Chondrocyte (in vitro differentiated cells): Measurements from ENCODE around the gene ALG14. TPM values are rescaled to one million over a fixed set of nuclear protein-coding genes. Genes with fewer than 3 reads are reported as not detected.
A peak's percentile ranks its signal among the peaks of the same experiment; 100 is the strongest.

Source experiments
- DNase-seq: peaks from one replicate; pipeline ENCODE4 v3.0.0; 2021; ENCODE audit warnings: mixed read lengths, low spot score
- H3K27ac Mint-ChIP-seq: one replicate; pipeline ENCODE4 v1.8.0; 2021; ENCODE audit warnings: mild to moderate bottlenecking, moderate library complexity, mixed read lengths; ENCODE audit not compliant: unreplicated experiment
- H3K27me3 Mint-ChIP-seq: 2 replicates; pipeline ENCODE4 v1.8.0; 2021; ENCODE audit warnings: low read depth, mixed read lengths
- H3K36me3 Mint-ChIP-seq: 2 replicates; pipeline ENCODE4 v1.8.0; 2021; ENCODE audit warnings: low read depth, mixed read lengths
- H3K4me1 Mint-ChIP-seq: 2 replicates; pipeline ENCODE4 v1.8.0; 2021; ENCODE audit warnings: low read depth, mild to moderate bottlenecking, mixed read lengths
- H3K4me3 Mint-ChIP-seq: one replicate; pipeline ENCODE4 v1.8.0; 2021; ENCODE audit warnings: mild to moderate bottlenecking, moderate library complexity, mixed read lengths; ENCODE audit not compliant: unreplicated experiment
- H3K9me3 Mint-ChIP-seq: 2 replicates; pipeline ENCODE4 v1.8.0; 2021; ENCODE audit warnings: low read depth, mixed read lengths
- CTCF ChIP-seq: fragments of 200-600 bp; sonication (generic); IDR thresholded peaks from 2 replicates; pipeline ENCODE4 v1.5.0; 2021; ENCODE audit warnings: antibody characterized with exemption, mild to moderate bottlenecking, moderate library complexity
- total RNA-seq: library from RNA; stranded (reverse); gene quantifications from 3 replicates; pipeline ENCODE4 v1.2.1, GENCODE V29; 2021

Gene ALG14
- total RNA-seq, 1 donor from 2014 or later: 3.8 TPM

- peak overlapping the region; percentile 22 for H3K27ac Mint-ChIP-seq
- H3K9me3 Mint-ChIP-seq: no peaks in the 10 kb centered on the region
- peaks cover 29% of the 10 kb centered on the region for H3K4me1 Mint-ChIP-seq
- no peaks in the 10 kb centered on the region for H3K27me3 Mint-ChIP-seq
- H3K4me3 Mint-ChIP-seq: no peak overlapping the region
- no peak for DNase-seq
- no peaks in the 10 kb centered on the region for H3K36me3 Mint-ChIP-seq
- TF ChIP-seq CTCF: no peak
Measured at GRCh38 chr1:95003433-95003738, 69.4 kb downstream of the ALG14 start.

GRCh38 chr1:95002540-95003432 is 70.0 kb downstream of the ALG14 start:
- peak; percentile 10 for TF ChIP-seq CTCF
- peaks cover 29% of the 10 kb centered on the region for H3K4me1 Mint-ChIP-seq
- no peak for DNase-seq
- H3K27ac Mint-ChIP-seq: peak overlapping the region; percentile 63
- no peaks in the 10 kb centered on the region for H3K36me3 Mint-ChIP-seq
- no peak overlapping the region for H3K4me3 Mint-ChIP-seq
- H3K27me3 Mint-ChIP-seq: no peaks in the 10 kb centered on the region
- no peaks in the 10 kb centered on the region for H3K9me3 Mint-ChIP-seq

- H3K36me3 Mint-ChIP-seq: no peaks in the 10 kb centered on the region
- peaks cover 26% of the 10 kb centered on the region for H3K4me1 Mint-ChIP-seq
- no peak overlapping the region for H3K4me3 Mint-ChIP-seq
- H3K27me3 Mint-ChIP-seq: no peaks in the 10 kb centered on the region
- no peak overlapping the region for H3K27ac Mint-ChIP-seq
- no peak for TF ChIP-seq CTCF
- no peak for DNase-seq
- no peaks in the 10 kb centered on the region for H3K9me3 Mint-ChIP-seq
Measured at GRCh38 chr1:95002164-95002539, 70.6 kb downstream of the ALG14 start.

- peaks cover 2% of the 10 kb centered on the region for H3K36me3 Mint-ChIP-seq
- no peak overlapping the region for H3K27ac Mint-ChIP-seq
Measured at GRCh38 chr1:94999456-95000131, 73.2 kb downstream of the ALG14 start.

More at GRCh38 chr1:94999456-95000131, 73.2 kb downstream of the ALG14 start:
- peaks cover 34% of the 10 kb centered on the region for H3K4me1 Mint-ChIP-seq
- H3K9me3 Mint-ChIP-seq: no peaks in the 10 kb centered on the region
- no peak overlapping the region for H3K4me3 Mint-ChIP-seq
- no peak for TF ChIP-seq CTCF
- H3K27me3 Mint-ChIP-seq: no peaks in the 10 kb centered on the region
- DNase-seq: no peak
